ENCODE data around the gene EGLN2. TPM values are rescaled to one million over a fixed set of nuclear protein-coding genes. Genes with fewer than 3 reads are reported as not detected.
A peak's percentile ranks its signal among the peaks of the same experiment; 100 is the strongest.

EGLN2 gene
- total and polyA plus RNA-seq, 9 of the 15 experiments (the other 6 are each of a cell fraction or from before 2014, with no cell fraction given) = 9.6 to 114 (median 71.0) TPM

DNA sequence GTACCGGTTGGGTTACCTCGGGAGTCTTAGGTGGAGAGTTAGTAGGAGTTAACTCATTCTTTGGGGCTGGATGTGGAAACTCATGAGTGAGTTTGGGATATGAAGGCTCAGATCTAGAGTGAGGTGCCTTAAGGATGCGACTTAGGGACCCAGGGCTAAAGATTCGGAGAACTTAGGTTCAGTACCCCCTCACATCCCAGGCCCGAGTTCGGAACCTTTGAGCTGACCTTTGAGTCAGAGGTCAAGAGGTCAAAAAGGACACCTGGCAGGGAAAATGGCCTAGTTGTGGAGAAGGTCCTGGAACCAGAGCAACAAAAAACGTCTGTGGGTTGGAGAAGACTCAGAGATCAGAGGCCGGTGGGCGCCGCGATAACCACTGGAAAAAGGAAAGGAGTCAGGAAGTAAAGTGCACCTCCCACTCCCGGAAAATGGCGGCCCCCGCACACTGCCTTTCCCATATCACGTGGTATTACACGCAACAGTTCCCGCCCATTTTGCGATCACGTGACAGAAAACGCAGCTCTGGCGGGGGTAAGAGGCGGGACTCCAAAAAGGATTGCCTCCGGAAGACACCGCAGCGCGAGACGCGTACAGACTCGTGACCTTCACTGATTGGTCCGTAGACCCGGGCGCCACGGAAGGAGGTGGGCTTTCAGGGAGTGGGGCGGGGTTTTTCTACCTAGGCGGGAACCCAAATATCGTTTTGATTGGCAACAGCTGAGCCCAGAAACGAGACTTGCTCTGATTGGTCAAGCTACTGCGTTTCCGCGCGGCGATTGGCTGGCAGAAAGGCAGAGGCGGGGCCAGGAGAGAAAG lies 48.7 kb upstream of the EGLN2 start, which contains the start of gene ACTMAP (continued):
- TF ChIP-seq, protein P1, sequence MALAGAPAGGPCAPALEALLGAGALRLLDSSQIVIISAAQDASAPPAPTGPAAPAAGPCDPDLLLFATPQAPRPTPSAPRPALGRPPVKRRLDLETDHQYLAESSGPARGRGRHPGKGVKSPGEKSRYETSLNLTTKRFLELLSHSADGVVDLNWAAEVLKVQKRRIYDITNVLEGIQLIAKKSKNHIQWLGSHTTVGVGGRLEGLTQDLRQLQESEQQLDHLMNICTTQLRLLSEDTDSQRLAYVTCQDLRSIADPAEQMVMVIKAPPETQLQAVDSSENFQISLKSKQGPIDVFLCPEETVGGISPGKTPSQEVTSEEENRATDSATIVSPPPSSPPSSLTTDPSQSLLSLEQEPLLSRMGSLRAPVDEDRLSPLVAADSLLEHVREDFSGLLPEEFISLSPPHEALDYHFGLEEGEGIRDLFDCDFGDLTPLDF (CRISPR knock-in tag; IDR thresholded peaks at IDR 0.05) = peak; percentile 98
- TF ChIP-seq EWSR1 (IDR thresholded peaks at IDR 0.05; ENCODE audit: borderline replicate concordance, low read depth, partially characterized antibody) = no peak
- TF ChIP-seq MCM5 (IDR thresholded peaks at IDR 0.05; ENCODE audit: low read depth) = no peak
- TF ChIP-seq NONO (IDR thresholded peaks at IDR 0.05; ENCODE audit: low read depth in 2 of 2, low read length in 1 of 2) = no peak
- no peak for TF ChIP-seq ZBTB8A (IDR thresholded peaks at IDR 0.05; ENCODE audit: partially characterized antibody)
- peak; percentile 72 for TF ChIP-seq ZBTB40 (IDR thresholded peaks at IDR 0.05)
- TF ChIP-seq ZBTB40 (CRISPR knock-in tag; IDR thresholded peaks at IDR 0.05) = no peak
- no peak for TF ChIP-seq SLC30A9 (CRISPR knock-in tag; IDR thresholded peaks at IDR 0.05)
- TF ChIP-seq, protein P2, sequence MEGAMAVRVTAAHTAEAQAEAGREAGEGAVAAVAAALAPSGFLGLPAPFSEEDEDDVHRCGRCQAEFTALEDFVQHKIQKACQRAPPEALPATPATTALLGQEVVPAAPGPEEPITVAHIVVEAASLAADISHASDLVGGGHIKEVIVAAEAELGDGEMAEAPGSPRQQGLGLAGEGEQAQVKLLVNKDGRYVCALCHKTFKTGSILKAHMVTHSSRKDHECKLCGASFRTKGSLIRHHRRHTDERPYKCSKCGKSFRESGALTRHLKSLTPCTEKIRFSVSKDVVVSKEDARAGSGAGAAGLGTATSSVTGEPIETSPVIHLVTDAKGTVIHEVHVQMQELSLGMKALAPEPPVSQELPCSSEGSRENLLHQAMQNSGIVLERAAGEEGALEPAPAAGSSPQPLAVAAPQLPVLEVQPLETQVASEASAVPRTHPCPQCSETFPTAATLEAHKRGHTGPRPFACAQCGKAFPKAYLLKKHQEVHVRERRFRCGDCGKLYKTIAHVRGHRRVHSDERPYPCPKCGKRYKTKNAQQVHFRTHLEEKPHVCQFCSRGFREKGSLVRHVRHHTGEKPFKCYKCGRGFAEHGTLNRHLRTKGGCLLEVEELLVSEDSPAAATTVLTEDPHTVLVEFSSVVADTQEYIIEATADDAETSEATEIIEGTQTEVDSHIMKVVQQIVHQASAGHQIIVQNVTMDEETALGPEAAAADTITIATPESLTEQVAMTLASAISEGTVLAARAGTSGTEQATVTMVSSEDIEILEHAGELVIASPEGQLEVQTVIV (CRISPR knock-in tag; IDR thresholded peaks at IDR 0.05; ENCODE audit: borderline replicate concordance) = no peak
- no peak for TF ChIP-seq GTF2F1 (IDR thresholded peaks at IDR 0.05; ENCODE audit: low read depth, low read length)
- no peak for TF ChIP-seq SRF (CRISPR knock-in tag; IDR thresholded peaks at IDR 0.05)
- TF ChIP-seq ETV5 (CRISPR knock-in tag; IDR thresholded peaks at IDR 0.05; ENCODE audit: low read depth) = 0 out of 2 replicates have a peak, but pooled peaks have one; percentile 63
- TF ChIP-seq MTA2 (IDR thresholded peaks at IDR 0.05; ENCODE audit: low read depth) = peak; percentile 63
- TF ChIP-seq PRMT5 (CRISPR knock-in tag; IDR thresholded peaks at IDR 0.05) = no peak
- peak; percentile 46; the same call in 1 of the 2 replicates for TF ChIP-seq HDAC2 (IDR thresholded peaks at IDR 0.05)

Data from K562 (cell line).